ENCODE measurements around the gene ZBTB47. TPM values are rescaled to one million over a fixed set of nuclear protein-coding genes. Genes with fewer than 3 reads are reported as not detected.

The ZBTB47 gene
- total RNA-seq, 1 donor from 2014 or later: 4.4 TPM

GRCh38 chr3:42675909-42676308 lies 22.4 kb downstream of the ZBTB47 start:
- Histone ChIP-seq H3K4me3 (no peak overlapping the region), H3K27ac (no peak overlapping the region), H3K4me2 (no peak overlapping the region), H3K27me3 (no peaks in the 10 kb centered on the region), H4K20me1 (ENCODE audit: low read depth) (no peaks in the 10 kb centered on the region), H3K79me2 (ENCODE audit: low read depth) (no peaks in the 10 kb centered on the region), H3K4me1 (no peaks in the 10 kb centered on the region), H3K36me3 (no peaks in the 10 kb centered on the region), H3F3A (ENCODE audit: low read depth) (no peaks in the 10 kb centered on the region), H3K9me3 (ENCODE audit: low read depth) (no peaks in the 10 kb centered on the region), H2AFZ (replicated peaks) (no peak overlapping the region), H3K9ac (no peak overlapping the region)
- Mint-ChIP-seq H3K27ac (no peak overlapping the region), H3K9me3 (peaks cover 23% of the 10 kb centered on the region), H3K4me1 (no peaks in the 10 kb centered on the region), H3K36me3 (no peaks in the 10 kb centered on the region), H3K27me3 (ENCODE audit: insufficient read depth, low read depth) (peaks cover 7% of the 10 kb centered on the region), H3K4me3 (no peak overlapping the region)
- no peak for DNase-seq (ENCODE audit: low spot score)
- TF ChIP-seq EZH2 (IDR thresholded peaks at IDR 0.05) (no peak), EZH2phosphoT487 (IDR thresholded peaks at IDR 0.05) (no peak)
- TF ChIP-seq, protein P1, sequence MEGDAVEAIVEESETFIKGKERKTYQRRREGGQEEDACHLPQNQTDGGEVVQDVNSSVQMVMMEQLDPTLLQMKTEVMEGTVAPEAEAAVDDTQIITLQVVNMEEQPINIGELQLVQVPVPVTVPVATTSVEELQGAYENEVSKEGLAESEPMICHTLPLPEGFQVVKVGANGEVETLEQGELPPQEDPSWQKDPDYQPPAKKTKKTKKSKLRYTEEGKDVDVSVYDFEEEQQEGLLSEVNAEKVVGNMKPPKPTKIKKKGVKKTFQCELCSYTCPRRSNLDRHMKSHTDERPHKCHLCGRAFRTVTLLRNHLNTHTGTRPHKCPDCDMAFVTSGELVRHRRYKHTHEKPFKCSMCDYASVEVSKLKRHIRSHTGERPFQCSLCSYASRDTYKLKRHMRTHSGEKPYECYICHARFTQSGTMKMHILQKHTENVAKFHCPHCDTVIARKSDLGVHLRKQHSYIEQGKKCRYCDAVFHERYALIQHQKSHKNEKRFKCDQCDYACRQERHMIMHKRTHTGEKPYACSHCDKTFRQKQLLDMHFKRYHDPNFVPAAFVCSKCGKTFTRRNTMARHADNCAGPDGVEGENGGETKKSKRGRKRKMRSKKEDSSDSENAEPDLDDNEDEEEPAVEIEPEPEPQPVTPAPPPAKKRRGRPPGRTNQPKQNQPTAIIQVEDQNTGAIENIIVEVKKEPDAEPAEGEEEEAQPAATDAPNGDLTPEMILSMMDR (IDR thresholded peaks at IDR 0.05): no peak

- Mint-ChIP-seq H3K4me1 (no peaks in the 10 kb centered on the region), H3K27me3 (ENCODE audit: insufficient read depth, low read depth) (peaks cover 7% of the 10 kb centered on the region), H3K9me3 (peaks cover 23% of the 10 kb centered on the region), H3K4me3 (no peak overlapping the region), H3K36me3 (no peaks in the 10 kb centered on the region), H3K27ac (no peak overlapping the region)
- H3K36me3 ChIP-seq: no peaks in the 10 kb centered on the region
- no peak overlapping the region for H3K9ac ChIP-seq
- no peaks in the 10 kb centered on the region for H3F3A ChIP-seq (ENCODE audit: low read depth)
- DNase-seq (ENCODE audit: low spot score): no peak
- H3K27me3 ChIP-seq: no peaks in the 10 kb centered on the region
- no peaks in the 10 kb centered on the region for H3K4me1 ChIP-seq
- no peaks in the 10 kb centered on the region for H3K9me3 ChIP-seq (ENCODE audit: low read depth)
- no peak for TF ChIP-seq EZH2phosphoT487 (IDR thresholded peaks at IDR 0.05)
- no peak for TF ChIP-seq EZH2 (IDR thresholded peaks at IDR 0.05)
- H3K4me3 ChIP-seq: no peak overlapping the region
- H3K79me2 ChIP-seq (ENCODE audit: low read depth): no peaks in the 10 kb centered on the region
- H2AFZ ChIP-seq (replicated peaks): no peak overlapping the region
- no peak overlapping the region for H3K4me2 ChIP-seq
- H4K20me1 ChIP-seq (ENCODE audit: low read depth): no peaks in the 10 kb centered on the region
- H3K27ac ChIP-seq: no peak overlapping the region
Measured at GRCh38 chr3:42678447-42678846, 24.9 kb downstream of the ZBTB47 start.

DNA sequence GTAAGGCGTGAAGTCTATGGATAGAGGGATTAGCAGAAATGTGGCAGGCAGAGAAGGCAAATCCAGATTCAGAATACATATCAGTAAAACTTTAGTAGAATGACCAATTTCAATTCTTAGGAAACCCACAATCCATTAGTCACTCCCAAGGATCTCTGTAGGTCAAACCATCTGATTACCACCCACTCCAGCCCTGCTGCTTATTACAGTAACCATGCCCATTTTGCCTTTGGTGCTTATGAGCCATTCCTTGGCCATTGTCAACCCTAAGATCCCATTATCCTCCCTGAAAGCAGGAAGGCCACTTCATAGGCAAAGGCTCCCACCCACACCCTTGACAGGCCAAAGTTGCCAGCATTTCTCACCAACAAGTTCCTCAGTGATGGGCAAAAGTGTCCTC lies 26.8 kb downstream of the ZBTB47 start:
- Histone ChIP-seq H3F3A (ENCODE audit: low read depth) (no peaks in the 10 kb centered on the region), H2AFZ (replicated peaks) (no peak overlapping the region), H4K20me1 (ENCODE audit: low read depth) (no peaks in the 10 kb centered on the region), H3K27me3 (no peaks in the 10 kb centered on the region), H3K79me2 (ENCODE audit: low read depth) (no peaks in the 10 kb centered on the region), H3K9ac (no peak overlapping the region), H3K36me3 (no peaks in the 10 kb centered on the region), H3K27ac (no peak overlapping the region), H3K4me3 (no peak overlapping the region), H3K4me1 (no peaks in the 10 kb centered on the region), H3K9me3 (ENCODE audit: low read depth) (no peaks in the 10 kb centered on the region), H3K4me2 (no peak overlapping the region)
- Mint-ChIP-seq H3K27ac (no peak overlapping the region), H3K4me1 (no peaks in the 10 kb centered on the region), H3K4me3 (no peak overlapping the region), H3K27me3 (ENCODE audit: insufficient read depth, low read depth) (peaks cover 3% of the 10 kb centered on the region), H3K36me3 (no peaks in the 10 kb centered on the region), H3K9me3 (peaks cover 20% of the 10 kb centered on the region)
- TF ChIP-seq, protein P1 (IDR thresholded peaks at IDR 0.05): no peak
- no peak for TF ChIP-seq EZH2phosphoT487 (IDR thresholded peaks at IDR 0.05)
- TF ChIP-seq EZH2 (IDR thresholded peaks at IDR 0.05): no peak
- no peak for DNase-seq (ENCODE audit: low spot score)

- H3K4me1 Mint-ChIP-seq: no peaks in the 10 kb centered on the region
- no peak overlapping the region for H2AFZ ChIP-seq (replicated peaks)
- TF ChIP-seq EZH2 (IDR thresholded peaks at IDR 0.05) (no peak), EZH2phosphoT487 (IDR thresholded peaks at IDR 0.05) (no peak)
- TF ChIP-seq, protein P1 (IDR thresholded peaks at IDR 0.05): no peak
- H3K79me2 ChIP-seq (ENCODE audit: low read depth): no peaks in the 10 kb centered on the region
- H3K9me3 Mint-ChIP-seq: peaks cover 19% of the 10 kb centered on the region
- no peaks in the 10 kb centered on the region for H3K27me3 ChIP-seq
- no peaks in the 10 kb centered on the region for H4K20me1 ChIP-seq (ENCODE audit: low read depth)
- no peak overlapping the region for H3K4me3 ChIP-seq
- H3K9ac ChIP-seq: no peak overlapping the region
- H3K27ac ChIP-seq: no peak overlapping the region
- no peaks in the 10 kb centered on the region for H3K36me3 Mint-ChIP-seq
- no peaks in the 10 kb centered on the region for H3F3A ChIP-seq (ENCODE audit: low read depth)
- no peak for DNase-seq (ENCODE audit: low spot score)
- no peak overlapping the region for H3K27ac Mint-ChIP-seq
- no peaks in the 10 kb centered on the region for H3K36me3 ChIP-seq
- no peak overlapping the region for H3K4me3 Mint-ChIP-seq
- no peaks in the 10 kb centered on the region for H3K9me3 ChIP-seq (ENCODE audit: low read depth)
- H3K4me1 ChIP-seq: no peaks in the 10 kb centered on the region
- no peak overlapping the region for H3K4me2 ChIP-seq
- H3K27me3 Mint-ChIP-seq (ENCODE audit: insufficient read depth, low read depth): peaks cover 3% of the 10 kb centered on the region
Measured at GRCh38 chr3:42680806-42681205, 27.3 kb downstream of the ZBTB47 start.

Measured in neural progenitor cell (in vitro differentiated cells).